ENCODE data around the gene CLPSL1. TPM values are rescaled to one million over a fixed set of nuclear protein-coding genes. Genes with fewer than 3 reads are reported as not detected.

The CLPSL1 gene
- total RNA-seq, 1 experiment from 2014 or later, result not detected

DNA sequence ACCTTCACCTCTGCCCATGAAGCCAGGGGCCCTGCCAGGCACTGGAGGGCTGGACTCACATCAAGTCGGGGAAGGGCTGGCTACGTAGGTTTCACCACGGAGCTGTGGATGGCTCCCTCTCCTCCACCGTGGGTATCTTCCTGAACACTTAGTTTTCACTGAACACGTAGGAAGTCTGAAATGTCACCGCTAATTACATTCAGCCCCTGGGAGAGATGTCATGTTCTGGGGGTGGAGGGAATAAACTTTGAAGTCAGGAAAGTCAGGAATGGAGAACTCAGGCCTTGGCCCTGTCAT, 30.8 kb downstream of the CLPSL1 start:
- peaks cover 3% of the 10 kb centered on the region for H3K27me3 Mint-ChIP-seq (ENCODE audit: insufficient read depth, unreplicated experiment)
- TF ChIP-seq, protein P1, sequence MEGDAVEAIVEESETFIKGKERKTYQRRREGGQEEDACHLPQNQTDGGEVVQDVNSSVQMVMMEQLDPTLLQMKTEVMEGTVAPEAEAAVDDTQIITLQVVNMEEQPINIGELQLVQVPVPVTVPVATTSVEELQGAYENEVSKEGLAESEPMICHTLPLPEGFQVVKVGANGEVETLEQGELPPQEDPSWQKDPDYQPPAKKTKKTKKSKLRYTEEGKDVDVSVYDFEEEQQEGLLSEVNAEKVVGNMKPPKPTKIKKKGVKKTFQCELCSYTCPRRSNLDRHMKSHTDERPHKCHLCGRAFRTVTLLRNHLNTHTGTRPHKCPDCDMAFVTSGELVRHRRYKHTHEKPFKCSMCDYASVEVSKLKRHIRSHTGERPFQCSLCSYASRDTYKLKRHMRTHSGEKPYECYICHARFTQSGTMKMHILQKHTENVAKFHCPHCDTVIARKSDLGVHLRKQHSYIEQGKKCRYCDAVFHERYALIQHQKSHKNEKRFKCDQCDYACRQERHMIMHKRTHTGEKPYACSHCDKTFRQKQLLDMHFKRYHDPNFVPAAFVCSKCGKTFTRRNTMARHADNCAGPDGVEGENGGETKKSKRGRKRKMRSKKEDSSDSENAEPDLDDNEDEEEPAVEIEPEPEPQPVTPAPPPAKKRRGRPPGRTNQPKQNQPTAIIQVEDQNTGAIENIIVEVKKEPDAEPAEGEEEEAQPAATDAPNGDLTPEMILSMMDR (IDR thresholded peaks at IDR 0.05; ENCODE audit: unreplicated experiment), result no peak
- ChIA-PET POLR2A (interaction anchor here (1.2 kb wide), 1 partner anchor 13 kb away, joined by 3 read pairs; no protein-coding TSS in a partner anchor), CTCF (interaction anchor here (0.5 to 1.3 kb wide), 2 partner anchors 13 to 15 kb away, joined by 3 to 5 read pairs; no protein-coding TSS in a partner anchor)
- H3K36me3 Mint-ChIP-seq (ENCODE audit: insufficient read depth, unreplicated experiment), result no peaks in the 10 kb centered on the region
- peaks cover 10% of the 10 kb centered on the region for H3K4me1 Mint-ChIP-seq (ENCODE audit: insufficient read depth, unreplicated experiment)
- intact Hi-C loops (cut with micrococcal nuclease), result no loop called here
- no peaks in the 10 kb centered on the region for H3K9me3 Mint-ChIP-seq (ENCODE audit: unreplicated experiment)
- H3K27ac Mint-ChIP-seq (ENCODE audit: low read depth, unreplicated experiment), result peak overlapping the region; percentile 94
- no TSS peak for BruUV-seq (replicated peaks)
- H3K4me3 Mint-ChIP-seq (ENCODE audit: unreplicated experiment), result peak overlapping the region; percentile 49
- DNase-seq (ENCODE audit: unreplicated experiment), result no peak

DNA sequence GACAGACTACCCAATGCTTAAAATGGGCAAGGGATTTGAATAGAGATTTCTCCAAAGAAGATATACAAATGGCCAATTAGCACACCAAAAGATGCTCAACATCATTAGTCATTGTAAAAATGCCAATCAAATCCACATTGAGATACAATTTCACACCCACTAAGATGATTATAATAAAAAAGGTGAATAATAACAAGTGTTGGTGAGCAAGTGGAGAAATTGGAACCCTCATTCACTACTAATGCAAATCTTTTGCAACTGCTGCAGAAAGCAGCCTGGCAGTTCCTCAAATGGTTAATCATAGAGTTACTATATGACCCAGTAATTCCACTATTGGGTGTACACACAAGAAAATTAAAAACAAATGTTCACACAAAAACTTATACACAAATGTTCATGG, 36.7 kb downstream of the CLPSL1 start:
- Mint-ChIP-seq H3K4me1 (ENCODE audit: insufficient read depth, unreplicated experiment) (no peaks in the 10 kb centered on the region), H3K36me3 (ENCODE audit: insufficient read depth, unreplicated experiment) (no peaks in the 10 kb centered on the region), H3K27ac (ENCODE audit: low read depth, unreplicated experiment) (no peak overlapping the region), H3K27me3 (ENCODE audit: insufficient read depth, unreplicated experiment) (no peaks in the 10 kb centered on the region), H3K4me3 (ENCODE audit: unreplicated experiment) (no peak overlapping the region), H3K9me3 (ENCODE audit: unreplicated experiment) (no peaks in the 10 kb centered on the region)
- TF ChIP-seq, protein P1 (IDR thresholded peaks at IDR 0.05; ENCODE audit: unreplicated experiment), result no peak
- intact Hi-C loops (cut with micrococcal nuclease), result no loop called here
- ChIA-PET CTCF (no interaction called here), POLR2A (no interaction called here)
- no TSS peak for BruUV-seq (replicated peaks)
- DNase-seq (ENCODE audit: unreplicated experiment), result no peak

DNA sequence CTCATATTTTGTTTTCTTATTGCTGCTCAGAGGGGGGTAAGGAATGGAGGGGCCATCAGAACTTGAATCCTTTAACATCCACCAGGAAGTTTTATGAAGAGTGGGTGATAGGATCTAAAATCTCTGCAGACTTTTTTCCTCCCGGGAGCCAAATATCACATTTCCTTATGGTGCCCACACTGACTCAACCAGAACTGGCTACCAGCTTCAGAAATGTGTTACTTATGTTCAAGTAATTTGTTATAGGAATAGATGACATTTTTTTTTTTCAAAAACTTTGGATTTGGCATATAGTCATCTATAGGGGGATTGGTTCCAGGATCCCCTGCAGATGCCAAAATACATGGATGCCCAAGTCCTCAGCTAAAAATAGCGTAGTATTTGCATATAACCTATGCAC, 42.8 kb downstream of the CLPSL1 start:
- ChIA-PET CTCF (interaction anchor here (0.6 kb wide), 1 partner anchor 15 kb away, joined by 4 read pairs; no protein-coding TSS in a partner anchor), POLR2A (interaction anchor here (0.6 to 1.3 kb wide), 2 partner anchors 11 to 21 kb away, joined by 3 read pairs; no protein-coding TSS in a partner anchor)
- no peak overlapping the region for H3K4me3 Mint-ChIP-seq (ENCODE audit: unreplicated experiment)
- H3K4me1 Mint-ChIP-seq (ENCODE audit: insufficient read depth, unreplicated experiment), result no peaks in the 10 kb centered on the region
- intact Hi-C loops (cut with micrococcal nuclease), result no loop called here
- no TSS peak for BruUV-seq (replicated peaks)
- TF ChIP-seq, protein P1 (IDR thresholded peaks at IDR 0.05; ENCODE audit: unreplicated experiment), result no peak
- no peak overlapping the region for H3K27ac Mint-ChIP-seq (ENCODE audit: low read depth, unreplicated experiment)
- H3K36me3 Mint-ChIP-seq (ENCODE audit: insufficient read depth, unreplicated experiment), result no peaks in the 10 kb centered on the region
- H3K27me3 Mint-ChIP-seq (ENCODE audit: insufficient read depth, unreplicated experiment), result no peaks in the 10 kb centered on the region
- DNase-seq (ENCODE audit: unreplicated experiment), result no peak
- H3K9me3 Mint-ChIP-seq (ENCODE audit: unreplicated experiment), result no peaks in the 10 kb centered on the region

DNA sequence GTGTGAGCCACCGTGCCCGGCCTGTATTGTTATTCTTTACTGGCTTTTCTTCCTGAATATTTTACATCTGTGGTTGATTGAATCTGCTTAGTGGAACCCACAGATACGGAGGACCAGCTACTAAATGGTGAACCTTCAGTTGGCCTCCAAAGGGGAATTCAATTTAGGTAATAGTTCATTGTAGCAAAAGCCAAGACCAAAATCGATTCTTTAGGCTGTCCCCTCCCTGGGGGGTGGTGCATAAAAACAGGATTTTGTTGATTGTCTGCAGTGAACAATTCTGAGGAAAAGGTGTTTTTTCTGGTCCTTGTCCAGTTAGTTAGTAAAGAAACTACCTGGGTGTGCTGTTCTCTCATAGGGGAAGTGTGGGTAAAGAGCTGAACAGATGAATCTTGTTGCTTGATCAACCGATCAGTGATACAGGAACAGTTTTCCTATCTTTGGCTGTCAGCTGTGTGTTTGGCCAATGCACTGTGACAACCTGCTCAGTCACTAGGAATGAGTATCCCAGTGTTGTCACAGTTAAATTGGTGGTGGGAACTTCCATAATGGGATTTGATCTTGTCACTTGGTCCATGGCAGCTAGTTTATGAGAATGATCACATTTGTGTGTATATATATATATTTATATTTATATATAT, 43.9 kb downstream of the CLPSL1 start:
- intact Hi-C loops (cut with micrococcal nuclease), result no loop called here
- POLR2A ChIA-PET, result interaction anchor here (0.6 to 1.3 kb wide), 4 partner anchors 10 to 578 kb away, joined by 3 to 4 read pairs (median 3); no protein-coding TSS in a partner anchor
- no peaks in the 10 kb centered on the region for H3K4me1 Mint-ChIP-seq (ENCODE audit: insufficient read depth, unreplicated experiment)

More for the DNA sequence above, 43.9 kb downstream of the CLPSL1 start:
- DNase-seq (ENCODE audit: unreplicated experiment), result no peak
- Mint-ChIP-seq H3K36me3 (ENCODE audit: insufficient read depth, unreplicated experiment) (no peaks in the 10 kb centered on the region), H3K27me3 (ENCODE audit: insufficient read depth, unreplicated experiment) (no peaks in the 10 kb centered on the region), H3K9me3 (ENCODE audit: unreplicated experiment) (no peaks in the 10 kb centered on the region), H3K27ac (ENCODE audit: low read depth, unreplicated experiment) (no peak overlapping the region), H3K4me3 (ENCODE audit: unreplicated experiment) (no peak overlapping the region)
- TF ChIP-seq, protein P1 (IDR thresholded peaks at IDR 0.05; ENCODE audit: unreplicated experiment), result no peak
- no TSS peak for BruUV-seq (replicated peaks)
- CTCF ChIA-PET, result interaction anchor here (0.7 to 1.0 kb wide), 4 partner anchors 13 to 302 kb away, joined by 3 to 5 read pairs (median 3); partner anchors contain the start of gene ARMC12

Measured in MCF 10A (cell line).